Thymus (tissue), 11 donors: ENCODE data around the gene GPC3. TPM values are rescaled to one million over a fixed set of nuclear protein-coding genes. Genes with fewer than 3 reads are reported as not detected.

ENCODE experiments used
- DNase-seq, 9 donors: peaks; one replicate each; pipeline ENCODE4 v3.0.0-alpha.2; 2013; ENCODE audit warnings: low spot score in 9 of 9, low read depth in 6 of 9, missing footprints in 1 of 9
- H3K27ac ChIP-seq, 2 donors: one replicate each; pipeline ENCODE4 v1.5.1; 2013; ENCODE audit warnings: control low read depth in 1 of 2, low read depth in 1 of 2, low read length in 1 of 2, mild to moderate bottlenecking in 1 of 2, moderate library complexity in 1 of 2
- H3K27me3 ChIP-seq, 2 donors: one replicate each; pipeline ENCODE4 v1.5.1; 2013; ENCODE audit warnings: low read length in 1 of 2; ENCODE audit not compliant: control insufficient read depth in 2 of 2, insufficient read depth in 1 of 2
- H3K36me3 ChIP-seq, 2 donors: one replicate each; pipeline ENCODE4 v1.5.1; 2013; ENCODE audit warnings: low read length in 1 of 2, mild to moderate bottlenecking in 1 of 2, moderate library complexity in 1 of 2; ENCODE audit not compliant: control insufficient read depth in 2 of 2, insufficient read depth in 2 of 2
- H3K4me1 ChIP-seq, 2 donors: one replicate each; pipeline ENCODE4 v1.5.1; 2013; ENCODE audit warnings: low read length in 2 of 2; ENCODE audit not compliant: control insufficient read depth in 2 of 2, insufficient read depth in 2 of 2
- H3K4me3 ChIP-seq, 2 donors: one replicate each; pipeline ENCODE4 v1.5.1; 2013; ENCODE audit warnings: low read length in 2 of 2, control low read depth in 1 of 2, mild to moderate bottlenecking in 1 of 2
- H3K9me3 ChIP-seq, 2 donors: one replicate each; pipeline ENCODE4 v1.5.1; 2013; ENCODE audit warnings: low read length in 1 of 2, mild to moderate bottlenecking in 1 of 2; ENCODE audit not compliant: control insufficient read depth in 2 of 2, insufficient read depth in 1 of 2
- WGBS: extraction: QIAGEN DNeasy Blood & Tissue Kit; methylation state at CpG from one replicate; pipeline ENCODE4 v1.1.7; 2013; 5-methylcytosine and 5-hydroxymethylcytosine counted together
- polyA plus RNA-seq: library from polyadenylated mRNA; stranded (reverse); fragments of 200-250 nt; gene quantifications from one replicate; pipeline ENCODE4 v1.2.3, GENCODE V29; 2013
- total RNA-seq: library from RNA; stranded (reverse); fragments of 120-200 nt; gene quantifications from one replicate; pipeline ENCODE4 v1.2.4, GENCODE V29; 2013
- donor health status: healthy.

The GPC3 gene
- total and polyA plus RNA-seq, 2 donors: 3.1 to 26.2 TPM

GRCh38 chrX:133654811-133655210, 330.6 kb downstream of the GPC3 start:
- no peak for DNase-seq
- Histone ChIP-seq H3K4me3 (no peak overlapping the region), H3K4me1 (no peaks in the 10 kb centered on the region), H3K27ac (no peak overlapping the region), H3K9me3 (no peaks in the 10 kb centered on the region), H3K27me3 (no peaks in the 10 kb centered on the region), H3K36me3 (no peaks in the 10 kb centered on the region)

GRCh38 chrX:133653358-133653757, 332.0 kb downstream of the GPC3 start:
- H3K4me3 ChIP-seq: no peak overlapping the region
- no peaks in the 10 kb centered on the region for H3K36me3 ChIP-seq
- no peaks in the 10 kb centered on the region for H3K9me3 ChIP-seq
- H3K27ac ChIP-seq: no peak overlapping the region
- H3K4me1 ChIP-seq: peaks cover 0 to 2% of the 10 kb centered on the region in 2 donors
- no peaks in the 10 kb centered on the region for H3K27me3 ChIP-seq
- DNase-seq: no peak
- WGBS: 96% methylated on average over 2 of the region's 2 CpGs

DNA sequence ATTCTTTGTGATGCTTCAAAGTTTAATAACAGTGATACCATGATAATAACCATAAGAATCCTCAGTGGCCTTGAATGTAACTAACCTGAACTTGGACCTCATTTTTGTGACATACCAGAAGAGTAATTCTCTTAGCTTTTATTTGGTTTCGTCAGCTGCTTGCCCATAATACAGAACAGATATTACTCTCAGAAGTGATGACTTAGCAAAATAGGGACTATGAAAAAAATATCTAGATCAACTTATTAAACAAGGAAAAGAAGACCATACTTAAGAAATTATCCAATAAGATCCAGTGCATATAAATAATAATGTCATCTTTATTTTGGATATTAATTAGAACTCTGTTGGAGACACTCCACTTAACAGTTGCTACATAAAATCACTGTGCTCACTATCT, 333.2 kb downstream of the GPC3 start:
- H3K4me1 ChIP-seq: peaks cover 0 to 5% of the 10 kb centered on the region in 2 donors
- no peak overlapping the region for H3K27ac ChIP-seq
- no peaks in the 10 kb centered on the region for H3K27me3 ChIP-seq
- WGBS: 98% methylated on average over 1 of the region's 1 CpG
- DNase-seq: no peak
- no peaks in the 10 kb centered on the region for H3K36me3 ChIP-seq
- no peaks in the 10 kb centered on the region for H3K9me3 ChIP-seq
- H3K4me3 ChIP-seq: no peak overlapping the region

- Histone ChIP-seq H3K27me3 (no peaks in the 10 kb centered on the region), H3K36me3 (no peaks in the 10 kb centered on the region), H3K27ac (no peak overlapping the region), H3K4me1 (peaks cover 0 to 5% of the 10 kb centered on the region in 2 donors), H3K4me3 (no peak overlapping the region), H3K9me3 (no peaks in the 10 kb centered on the region)
- DNase-seq: no peak
- 92% methylated on average over 1 of the region's 1 CpG for WGBS
These were observed 335.2 kb downstream of the GPC3 start for GRCh38 chrX:133650239-133650638.

- DNase-seq: no peak
- Histone ChIP-seq H3K4me3 (no peak overlapping the region), H3K27ac (no peak overlapping the region), H3K4me1 (peaks cover 0 to 5% of the 10 kb centered on the region in 2 donors), H3K9me3 (no peaks in the 10 kb centered on the region), H3K36me3 (no peaks in the 10 kb centered on the region), H3K27me3 (no peaks in the 10 kb centered on the region)
- WGBS: 100% methylated on average over 1 of the region's 1 CpG
These were observed 335.7 kb downstream of the GPC3 start for GRCh38 chrX:133649651-133650050.

GRCh38 chrX:133648594-133648993, 336.8 kb downstream of the GPC3 start:
- Histone ChIP-seq H3K27ac (no peak overlapping the region), H3K4me3 (no peak overlapping the region), H3K27me3 (no peaks in the 10 kb centered on the region), H3K4me1 (peaks cover 0 to 5% of the 10 kb centered on the region in 2 donors), H3K36me3 (no peaks in the 10 kb centered on the region), H3K9me3 (no peaks in the 10 kb centered on the region)
- WGBS: 96% methylated on average over 4 of the region's 4 CpGs
- DNase-seq: no peak

GRCh38 chrX:133646719-133647116, 338.7 kb downstream of the GPC3 start:
- 95% methylated on average over 3 of the region's 3 CpGs for WGBS
- peaks cover 0 to 5% of the 10 kb centered on the region in 2 donors for H3K4me1 ChIP-seq
- H3K4me3 ChIP-seq: no peak overlapping the region
- no peaks in the 10 kb centered on the region for H3K27me3 ChIP-seq
- H3K36me3 ChIP-seq: no peaks in the 10 kb centered on the region
- no peak overlapping the region for H3K27ac ChIP-seq
- H3K9me3 ChIP-seq: no peaks in the 10 kb centered on the region
- DNase-seq: no peak

- no peak overlapping the region for H3K27ac ChIP-seq
- H3K4me1 ChIP-seq: peaks cover 0 to 5% of the 10 kb centered on the region in 2 donors
- 93% methylated on average over 5 of the region's 5 CpGs for WGBS
- DNase-seq: no peak
- no peaks in the 10 kb centered on the region for H3K27me3 ChIP-seq
- no peaks in the 10 kb centered on the region for H3K36me3 ChIP-seq
- H3K4me3 ChIP-seq: no peak overlapping the region
- H3K9me3 ChIP-seq: no peaks in the 10 kb centered on the region
These were observed 339.2 kb downstream of the GPC3 start for GRCh38 chrX:133645977-133646718.

DNA sequence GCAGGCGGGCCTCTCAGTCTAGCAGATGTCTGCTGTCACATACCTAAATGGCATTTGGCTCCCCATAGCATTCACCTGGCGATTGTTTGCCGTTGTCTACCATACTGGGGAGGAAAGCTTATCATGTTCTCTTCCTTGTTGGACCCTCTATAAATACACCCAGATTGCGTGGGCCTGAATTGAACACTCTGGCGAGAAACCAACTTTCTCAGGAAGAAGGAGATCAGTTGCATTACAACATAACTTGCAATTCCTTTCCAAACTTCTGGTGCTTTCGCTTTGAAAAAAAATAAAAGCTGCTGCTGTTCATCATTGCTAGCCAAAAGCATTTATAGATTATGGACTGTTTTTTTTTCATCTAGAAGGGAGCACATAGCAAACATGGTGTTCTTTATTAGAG, 340.1 kb downstream of the GPC3 start:
- Histone ChIP-seq H3K4me3 (no peak overlapping the region), H3K36me3 (no peaks in the 10 kb centered on the region), H3K9me3 (no peaks in the 10 kb centered on the region), H3K4me1 (peaks cover 0 to 5% of the 10 kb centered on the region in 2 donors), H3K27ac (no peak overlapping the region), H3K27me3 (no peaks in the 10 kb centered on the region)
- no peak for DNase-seq
- 96% methylated on average over 6 of the region's 6 CpGs for WGBS
